ENCODE results near the gene ZNF335.

Gene ZNF335

DNA sequence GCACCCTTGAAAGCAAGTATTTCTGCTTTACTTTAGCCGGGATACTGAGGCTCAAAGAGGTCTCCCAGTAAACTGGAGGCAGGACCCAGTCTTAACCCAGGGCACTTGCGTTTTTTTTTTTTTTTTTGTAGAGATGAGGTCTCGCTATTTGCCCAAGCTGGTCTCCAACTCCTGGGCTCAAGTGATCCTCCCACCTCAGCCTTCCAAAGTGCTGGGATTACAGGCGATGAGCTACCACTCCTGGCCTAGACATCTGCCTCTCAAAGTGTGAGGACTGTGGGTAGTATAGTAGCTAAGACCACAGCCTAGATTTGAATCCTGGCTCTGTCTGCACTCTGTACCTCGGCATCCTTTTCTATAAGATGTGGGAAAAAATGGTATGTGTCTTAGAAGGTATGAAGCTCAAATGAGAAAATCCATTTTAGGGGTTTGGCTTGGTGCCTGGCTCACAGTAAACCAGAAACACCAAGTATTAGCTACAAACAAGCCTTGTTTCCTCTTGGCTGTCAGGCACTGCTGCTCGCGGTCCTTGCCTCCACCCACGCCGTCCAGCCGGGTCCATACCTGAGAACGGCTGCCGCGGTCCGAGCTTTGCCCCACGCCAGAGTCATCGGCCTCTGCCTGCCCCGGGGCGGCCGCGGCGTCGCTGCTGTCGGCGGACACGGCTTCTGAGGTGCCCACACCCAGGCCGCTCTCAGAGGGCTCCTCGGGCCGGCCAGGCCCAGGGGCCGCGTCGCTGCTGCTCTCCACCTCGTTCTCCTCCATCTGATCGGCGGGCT is 1.2 kb downstream of the ZNF335 start:
- no peaks in the 10 kb centered on the region for H3K9me3 Mint-ChIP-seq
- H3K4me3 Mint-ChIP-seq = peak overlapping the region; percentile 93
- H3K36me3 Mint-ChIP-seq = peaks cover 10% of the 10 kb centered on the region
- ATAC-seq (ENCODE audit: low read depth) = no peak
- H3K4me1 Mint-ChIP-seq = peaks cover 21% of the 10 kb centered on the region
- no peaks in the 10 kb centered on the region for H3K27me3 Mint-ChIP-seq
- H3K27ac Mint-ChIP-seq = peak overlapping the region; percentile 100
- DNase-seq (ENCODE audit: low spot score in 2 of 2) = peak in 1 of 2 donors; percentile 20

DNA sequence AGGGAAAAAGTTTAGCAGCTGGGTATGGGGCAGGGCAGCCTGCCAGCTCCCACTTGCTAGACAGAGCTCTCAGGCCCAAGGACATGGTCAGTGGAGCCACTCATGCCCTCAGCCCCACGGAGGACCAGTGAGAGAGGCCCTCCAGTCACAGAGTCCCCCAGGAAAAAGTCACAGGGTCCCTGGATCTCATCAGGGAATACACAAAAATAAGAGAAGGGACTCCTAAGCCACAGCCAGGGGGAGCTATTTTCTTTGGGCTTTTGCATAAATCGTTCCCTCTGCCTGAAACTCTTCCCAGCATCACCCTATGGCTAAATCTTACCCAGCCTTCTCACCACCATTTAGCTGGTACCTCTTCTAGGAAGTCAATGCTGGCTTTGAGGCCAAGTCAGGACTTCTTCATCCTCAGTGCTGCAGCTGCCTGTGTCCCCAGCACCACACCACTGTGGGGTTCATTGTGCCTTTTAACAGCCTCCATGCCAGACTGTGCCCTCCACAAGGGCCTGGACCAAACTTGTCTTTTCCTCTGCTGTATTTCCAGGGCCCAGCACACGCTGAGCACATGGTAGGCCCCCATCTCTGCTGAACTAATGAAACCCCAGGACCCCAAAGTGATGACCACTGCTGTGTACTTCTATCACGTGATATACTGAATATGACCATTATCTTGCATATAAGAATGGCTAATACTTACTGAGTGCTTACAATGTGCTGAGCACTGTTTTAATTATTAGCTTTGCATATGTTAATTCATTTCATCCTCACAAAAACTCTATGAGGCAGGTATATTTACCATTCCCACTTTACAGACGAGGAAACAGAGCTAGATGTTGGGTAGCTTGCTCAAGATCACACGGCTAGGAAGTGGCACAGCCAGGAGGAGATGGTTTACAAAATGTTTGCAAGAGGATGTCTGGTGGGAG is 2.0 kb downstream of the ZNF335 start:
- H3K9me3 Mint-ChIP-seq = no peaks in the 10 kb centered on the region
- H3K36me3 Mint-ChIP-seq = peaks cover 13% of the 10 kb centered on the region
- ATAC-seq (ENCODE audit: low read depth) (no peak), DNase-seq (ENCODE audit: low spot score in 2 of 2) (no peak)
- H3K4me1 Mint-ChIP-seq = peaks cover 24% of the 10 kb centered on the region
- H3K4me3 Mint-ChIP-seq = peak overlapping the region; percentile 93
- no peaks in the 10 kb centered on the region for H3K27me3 Mint-ChIP-seq
- peak overlapping the region; percentile 100 for H3K27ac Mint-ChIP-seq

- no peaks in the 10 kb centered on the region for H3K27me3 Mint-ChIP-seq
- H3K36me3 Mint-ChIP-seq = peaks cover 14% of the 10 kb centered on the region
- ATAC-seq (ENCODE audit: low read depth) (no peak), DNase-seq (ENCODE audit: low spot score in 2 of 2) (no peak)
- H3K4me1 Mint-ChIP-seq = peaks cover 23% of the 10 kb centered on the region
- no peak overlapping the region for H3K4me3 Mint-ChIP-seq
- H3K9me3 Mint-ChIP-seq = no peaks in the 10 kb centered on the region
- H3K27ac Mint-ChIP-seq = no peak overlapping the region
Measured at GRCh38 chr20:45968801-45969711, 2.9 kb downstream of the ZNF335 start.

DNA sequence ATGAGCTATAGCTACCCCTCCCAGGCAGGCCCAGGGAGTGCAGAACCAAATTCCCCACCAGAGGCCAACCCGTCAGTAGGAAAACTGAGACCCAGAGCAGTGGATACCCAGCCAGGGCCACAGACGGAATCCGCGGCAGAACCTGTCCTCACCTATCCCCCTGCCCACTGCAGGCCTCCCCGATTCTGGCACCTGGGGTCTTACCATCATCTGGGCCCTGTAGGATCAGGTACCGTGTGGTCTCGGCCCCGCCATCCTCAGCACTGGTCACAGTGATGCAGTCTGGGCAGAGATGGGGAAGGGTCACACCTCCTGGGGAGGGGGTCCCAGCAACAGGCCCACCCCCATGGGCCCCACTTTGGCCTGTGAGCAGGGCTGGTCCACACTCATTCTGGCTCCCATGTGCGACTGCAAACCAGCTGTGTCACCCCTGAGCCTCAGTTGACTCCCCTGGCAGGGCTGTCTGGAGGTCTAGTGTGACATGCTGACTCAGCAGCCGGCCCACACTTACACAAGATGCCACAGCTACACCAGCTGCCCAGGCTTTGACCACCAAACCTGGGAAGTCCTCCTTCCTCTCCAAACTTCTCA is 3.8 kb downstream of the ZNF335 start:
- H3K36me3 Mint-ChIP-seq = peaks cover 17% of the 10 kb centered on the region
- DNase-seq (ENCODE audit: low spot score in 2 of 2) = no peak

DNA sequence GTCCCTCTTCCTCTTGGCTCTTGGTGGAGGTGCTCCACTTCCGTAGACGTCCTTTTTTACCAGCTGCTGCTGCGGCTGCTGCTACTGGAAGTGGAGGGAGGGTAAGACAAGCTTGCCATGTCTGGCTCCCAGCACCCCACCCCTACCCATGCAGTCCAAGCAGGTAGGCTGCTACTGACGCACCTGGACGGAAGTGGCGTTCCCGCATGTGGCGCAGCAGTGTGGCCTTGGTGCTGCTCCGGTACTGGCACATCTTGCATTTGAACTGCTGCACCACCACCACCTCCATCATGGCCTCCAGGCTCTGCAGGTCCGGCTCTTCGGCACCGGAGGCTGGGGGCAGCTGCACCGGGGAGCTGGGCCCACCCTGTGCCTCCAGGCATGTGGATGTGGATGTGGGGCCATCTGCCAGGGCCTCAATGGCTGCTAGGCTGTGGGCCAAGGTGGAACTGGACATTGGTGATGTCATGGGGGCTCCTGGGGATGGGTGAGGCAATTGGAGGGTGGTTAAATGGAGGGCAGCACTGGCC is 4.4 kb downstream of the ZNF335 start:
- peaks cover 19% of the 10 kb centered on the region for H3K36me3 Mint-ChIP-seq
- H3K4me1 Mint-ChIP-seq = peaks cover 31% of the 10 kb centered on the region
- no peak overlapping the region for H3K4me3 Mint-ChIP-seq
- DNase-seq (ENCODE audit: low spot score in 2 of 2) (no peak), ATAC-seq (ENCODE audit: low read depth) (no peak)
- H3K9me3 Mint-ChIP-seq = no peaks in the 10 kb centered on the region
- H3K27ac Mint-ChIP-seq = no peak overlapping the region
- H3K27me3 Mint-ChIP-seq = no peaks in the 10 kb centered on the region

More for the DNA sequence above, 3.8 kb downstream of the ZNF335 start:
- Mint-ChIP-seq H3K4me3 (no peak overlapping the region), H3K9me3 (no peaks in the 10 kb centered on the region), H3K27ac (no peak overlapping the region), H3K27me3 (no peaks in the 10 kb centered on the region), H3K4me1 (peaks cover 30% of the 10 kb centered on the region)
- no peak for ATAC-seq (ENCODE audit: low read depth)

DNA sequence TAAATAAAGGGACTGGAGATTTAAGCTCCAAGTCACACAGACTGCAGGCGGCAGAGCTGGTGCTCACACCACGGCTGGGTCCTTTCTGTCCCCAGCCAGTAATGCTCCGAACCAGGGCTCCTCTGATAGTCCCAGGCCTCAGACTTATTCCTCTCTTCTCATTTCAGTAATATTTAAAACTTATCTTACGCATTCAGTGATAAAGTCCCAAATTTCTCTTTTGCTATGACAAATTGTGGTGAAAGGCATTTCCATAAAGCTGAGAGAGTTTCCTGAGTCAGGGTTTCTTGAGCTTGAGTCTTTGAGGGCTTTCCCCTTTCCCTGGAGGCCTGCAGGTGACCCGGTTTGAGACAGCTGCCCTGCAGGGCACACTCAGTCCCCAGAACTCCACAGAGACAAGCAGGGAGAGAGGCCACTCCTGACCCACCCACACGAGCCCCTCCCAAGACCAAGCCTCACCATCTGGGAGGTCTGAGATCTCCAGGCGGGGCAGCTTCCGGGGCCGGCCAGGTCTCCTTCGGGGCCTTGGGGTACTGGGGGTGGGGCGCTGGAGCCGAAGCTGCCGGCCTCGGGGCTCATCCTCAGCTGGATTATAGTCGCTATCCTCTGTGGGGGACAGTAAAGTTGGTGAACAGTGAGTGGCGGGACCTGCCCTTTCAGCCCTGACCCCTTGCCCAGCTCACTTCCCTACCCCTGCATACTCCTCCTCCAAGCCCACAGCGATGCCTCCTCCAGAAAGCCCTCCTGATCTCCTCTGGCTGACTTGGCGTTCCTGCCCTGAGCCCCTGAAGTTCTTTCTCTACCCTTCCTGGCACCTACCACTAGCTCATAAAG is 6.6 kb downstream of the ZNF335 start:
- ATAC-seq (ENCODE audit: low read depth) (peak; percentile 59), DNase-seq (ENCODE audit: low spot score in 2 of 2) (no peak)
- Mint-ChIP-seq H3K27me3 (no peaks in the 10 kb centered on the region), H3K36me3 (peaks cover 19% of the 10 kb centered on the region), H3K27ac (peak overlapping the region; percentile 35), H3K4me1 (peaks cover 26% of the 10 kb centered on the region), H3K9me3 (no peaks in the 10 kb centered on the region), H3K4me3 (no peak overlapping the region)

GRCh38 chr20:45964006-45964400 is 8.0 kb downstream of the ZNF335 start:
- no peak for ATAC-seq (ENCODE audit: low read depth)
- DNase-seq (ENCODE audit: low spot score in 2 of 2) = no peak
- Mint-ChIP-seq H3K9me3 (no peaks in the 10 kb centered on the region), H3K36me3 (peaks cover 30% of the 10 kb centered on the region), H3K27me3 (no peaks in the 10 kb centered on the region), H3K4me1 (peaks cover 15% of the 10 kb centered on the region), H3K27ac (no peak overlapping the region), H3K4me3 (no peak overlapping the region)

- no peak for DNase-seq (ENCODE audit: low spot score in 2 of 2)
- Mint-ChIP-seq H3K4me3 (peak overlapping the region; percentile 43), H3K9me3 (no peaks in the 10 kb centered on the region), H3K4me1 (peaks cover 15% of the 10 kb centered on the region), H3K27ac (no peak overlapping the region), H3K27me3 (no peaks in the 10 kb centered on the region), H3K36me3 (peaks cover 35% of the 10 kb centered on the region)
- peak; percentile 50 for ATAC-seq (ENCODE audit: low read depth)
Measured at GRCh38 chr20:45963059-45964005, 8.7 kb downstream of the ZNF335 start.

DNA sequence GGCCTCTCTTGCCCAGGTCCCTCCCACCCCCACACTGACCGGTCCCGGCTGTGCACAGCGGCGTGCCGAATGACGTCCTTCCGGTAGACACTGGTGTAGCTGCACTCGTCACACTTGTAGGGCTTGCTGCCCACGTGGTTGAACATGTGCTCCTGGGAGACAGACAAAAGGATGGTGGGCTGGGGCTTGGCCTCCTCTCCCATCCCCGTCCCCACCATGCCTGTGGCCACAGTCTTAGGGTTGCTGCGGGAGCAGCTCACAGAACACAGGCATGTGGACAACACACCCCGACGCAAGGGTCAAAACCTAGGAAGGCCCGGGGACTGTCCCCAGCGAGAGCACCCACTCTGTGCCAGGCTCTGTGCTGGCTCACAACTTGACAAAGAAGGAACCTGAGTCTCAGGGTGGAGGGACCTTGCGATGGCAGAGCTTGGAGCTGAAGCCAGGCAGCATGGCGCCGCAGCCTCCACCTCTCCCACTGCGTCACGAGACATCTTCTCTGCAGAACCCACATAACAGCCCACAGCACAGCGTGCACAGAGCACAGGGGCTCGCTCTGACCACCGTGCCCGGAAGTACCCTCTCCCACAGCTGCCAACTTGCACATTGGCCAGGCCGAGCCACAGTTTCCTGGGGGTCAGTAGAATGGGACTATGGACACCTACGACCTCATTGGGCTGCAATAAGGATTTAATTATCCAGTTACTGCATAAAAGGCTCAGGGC is 9.8 kb downstream of the ZNF335 start:
- DNase-seq (ENCODE audit: low spot score in 2 of 2) (no peak), ATAC-seq (ENCODE audit: low read depth) (no peak)
- H3K27ac Mint-ChIP-seq = no peak overlapping the region
- no peaks in the 10 kb centered on the region for H3K9me3 Mint-ChIP-seq
- no peaks in the 10 kb centered on the region for H3K27me3 Mint-ChIP-seq
- H3K36me3 Mint-ChIP-seq = peaks cover 36% of the 10 kb centered on the region
- no peak overlapping the region for H3K4me3 Mint-ChIP-seq
- peaks cover 15% of the 10 kb centered on the region for H3K4me1 Mint-ChIP-seq

DNA sequence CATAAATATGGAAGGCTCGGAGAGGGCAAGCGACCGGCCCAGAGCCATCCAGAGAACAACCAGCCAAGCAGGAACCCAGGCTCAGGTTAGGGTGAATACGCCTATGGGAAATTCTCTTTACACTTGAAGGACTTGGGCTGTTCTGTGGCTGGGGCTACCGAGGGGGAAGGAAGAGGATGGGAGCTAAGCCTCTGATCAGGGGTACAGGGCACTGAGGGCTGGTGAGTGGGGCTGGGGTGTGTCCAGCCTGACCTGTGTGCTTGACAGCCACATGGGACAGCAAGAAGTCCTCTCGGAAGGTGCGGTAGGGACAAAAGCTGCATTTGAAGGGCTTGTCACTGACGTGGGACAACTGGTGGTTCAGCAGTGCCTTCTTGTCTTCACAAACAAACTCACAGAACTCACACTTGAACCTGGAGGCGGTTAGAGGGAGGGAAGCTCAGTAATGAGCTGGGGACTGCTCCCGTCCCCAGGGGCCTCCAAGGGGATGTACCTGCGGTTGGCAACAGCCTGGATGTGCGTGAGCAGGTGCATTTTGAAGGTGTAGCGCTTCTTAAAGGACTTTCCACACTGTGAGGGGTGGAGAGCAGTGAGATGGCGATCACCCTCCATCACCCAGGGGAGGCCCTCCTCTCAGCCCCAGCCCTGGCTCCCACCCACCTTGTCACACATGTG is 11.9 kb downstream of the ZNF335 start:
- no peak for DNase-seq (ENCODE audit: low spot score in 2 of 2)
- Mint-ChIP-seq H3K9me3 (no peaks in the 10 kb centered on the region), H3K27ac (peak overlapping the region; percentile 14), H3K4me3 (no peak overlapping the region), H3K27me3 (no peaks in the 10 kb centered on the region), H3K36me3 (peaks cover 31% of the 10 kb centered on the region), H3K4me1 (peaks cover 10% of the 10 kb centered on the region)
- ATAC-seq (ENCODE audit: low read depth) = peak; percentile 50

GRCh38 chr20:45959126-45959525 is 12.9 kb downstream of the ZNF335 start:
- ATAC-seq (ENCODE audit: low read depth) (no peak), DNase-seq (ENCODE audit: low spot score in 2 of 2) (no peak)
- Mint-ChIP-seq H3K9me3 (no peaks in the 10 kb centered on the region), H3K27me3 (no peaks in the 10 kb centered on the region), H3K4me3 (no peak overlapping the region), H3K27ac (no peak overlapping the region), H3K36me3 (peaks cover 29% of the 10 kb centered on the region), H3K4me1 (peaks cover 10% of the 10 kb centered on the region)
